Stomach (tissue), 4 donors: ENCODE data around the gene HSD17B13.

Experiments used
- POLR2A ChIP-seq, 4 donors: fragments of 450-650 bp; IDR thresholded peaks; one replicate each; pipeline ENCODE4 v1.6.1; 2016; ENCODE audit warnings: antibody characterized with exemption in 4 of 4, control low read depth in 2 of 4, mild to moderate bottlenecking in 1 of 4, moderate library complexity in 1 of 4
- TF ChIP-seq, protein P1 (sequence below), 7 experiments: fragments of 450-650 bp in 4 of 7; fragments of 200-600 bp in 3 of 7; sonication (generic) in 3 of 7; IDR thresholded peaks; one replicate each; pipeline ENCODE4 v1.5.1; 2016 to 2019; ENCODE audit warnings: antibody characterized with exemption in 7 of 7, control low read depth in 2 of 7, mild to moderate bottlenecking in 1 of 7

DNA sequence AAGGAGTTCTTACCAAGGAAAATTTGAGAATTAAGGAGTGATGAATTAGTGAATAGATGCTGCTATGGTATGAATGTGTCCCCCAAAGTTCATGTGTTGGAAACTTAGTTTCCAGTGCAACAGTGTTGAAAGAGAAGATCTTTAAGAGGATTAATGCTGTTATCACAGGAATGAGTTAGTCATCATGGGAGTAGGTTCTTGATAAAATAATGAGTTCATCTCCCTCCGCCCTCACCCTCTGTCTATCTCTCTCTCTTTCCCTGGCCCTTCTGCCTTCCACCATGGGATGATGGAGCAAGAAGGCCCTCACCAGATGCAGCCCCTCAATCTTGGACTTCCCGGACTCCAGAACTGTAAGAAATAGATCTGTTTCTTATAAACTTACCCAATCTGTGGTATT lies 64.0 kb downstream of the HSD17B13 start:
- TF ChIP-seq, protein P1, sequence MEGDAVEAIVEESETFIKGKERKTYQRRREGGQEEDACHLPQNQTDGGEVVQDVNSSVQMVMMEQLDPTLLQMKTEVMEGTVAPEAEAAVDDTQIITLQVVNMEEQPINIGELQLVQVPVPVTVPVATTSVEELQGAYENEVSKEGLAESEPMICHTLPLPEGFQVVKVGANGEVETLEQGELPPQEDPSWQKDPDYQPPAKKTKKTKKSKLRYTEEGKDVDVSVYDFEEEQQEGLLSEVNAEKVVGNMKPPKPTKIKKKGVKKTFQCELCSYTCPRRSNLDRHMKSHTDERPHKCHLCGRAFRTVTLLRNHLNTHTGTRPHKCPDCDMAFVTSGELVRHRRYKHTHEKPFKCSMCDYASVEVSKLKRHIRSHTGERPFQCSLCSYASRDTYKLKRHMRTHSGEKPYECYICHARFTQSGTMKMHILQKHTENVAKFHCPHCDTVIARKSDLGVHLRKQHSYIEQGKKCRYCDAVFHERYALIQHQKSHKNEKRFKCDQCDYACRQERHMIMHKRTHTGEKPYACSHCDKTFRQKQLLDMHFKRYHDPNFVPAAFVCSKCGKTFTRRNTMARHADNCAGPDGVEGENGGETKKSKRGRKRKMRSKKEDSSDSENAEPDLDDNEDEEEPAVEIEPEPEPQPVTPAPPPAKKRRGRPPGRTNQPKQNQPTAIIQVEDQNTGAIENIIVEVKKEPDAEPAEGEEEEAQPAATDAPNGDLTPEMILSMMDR (IDR thresholded peaks at IDR 0.05), result no peak
- no peak for TF ChIP-seq POLR2A (IDR thresholded peaks at IDR 0.05)
